ENCODE results near the gene TMEM121.
A peak's percentile ranks its signal among the peaks of the same experiment; 100 is the strongest.
"Not testable (repeated sequence)": the region's sequence is repeated elsewhere in the genome, so short reads cannot be mapped to it uniquely, and the experiment has no call there.

The TMEM121 gene

GRCh38 chr14:105529319-105529568 lies 2.9 kb downstream of the TMEM121 start:
- DNase-seq: no peak

GRCh38 chr14:105529569-105530284 lies 3.3 kb downstream of the TMEM121 start:
- DNase-seq: no peak

GRCh38 chr14:105530285-105531087 lies 4.1 kb downstream of the TMEM121 start:
- no peak for DNase-seq

GRCh38 chr14:105531088-105531893 lies 4.9 kb downstream of the TMEM121 start:
- DNase-seq: no peak

- no peak for DNase-seq
Observed at GRCh38 chr14:105531894-105532623, 5.7 kb downstream of the TMEM121 start.

- no peak for DNase-seq
Observed at GRCh38 chr14:105532735-105533141, 6.4 kb downstream of the TMEM121 start.

- DNase-seq: no peak
Observed at GRCh38 chr14:105533391-105533790, 7.0 kb downstream of the TMEM121 start.

- no peak for DNase-seq
Observed at GRCh38 chr14:105533811-105534498, 7.6 kb downstream of the TMEM121 start.

GRCh38 chr14:105534586-105534985 lies 8.2 kb downstream of the TMEM121 start:
- no peak for DNase-seq

GRCh38 chr14:105536051-105536450 lies 9.7 kb downstream of the TMEM121 start:
- no peak for DNase-seq

- DNase-seq: peak; percentile 20
Observed at GRCh38 chr14:105536691-105537579, 10.6 kb downstream of the TMEM121 start.

- DNase-seq: peak; percentile 12
Observed at GRCh38 chr14:105537580-105538474, 11.4 kb downstream of the TMEM121 start.

GRCh38 chr14:105538481-105539049 lies 12.2 kb downstream of the TMEM121 start:
- no peak for DNase-seq

GRCh38 chr14:105540811-105541210 lies 14.4 kb downstream of the TMEM121 start:
- DNase-seq: no peak

- no peak for DNase-seq
Observed at GRCh38 chr14:105541218-105541875, 15.0 kb downstream of the TMEM121 start.

- not testable (repeated sequence) for DNase-seq
Observed at GRCh38 chr14:105545676-105546075, 19.3 kb downstream of the TMEM121 start.

GRCh38 chr14:105546410-105546809 lies 20.0 kb downstream of the TMEM121 start:
- not testable (repeated sequence) for DNase-seq

GRCh38 chr14:105547072-105547471 lies 20.7 kb downstream of the TMEM121 start:
- DNase-seq: not testable (repeated sequence)

- DNase-seq: no peak
Observed at GRCh38 chr14:105547741-105548169, 21.4 kb downstream of the TMEM121 start.

Measured in NCI-H1092 (cell line).